Stromal cell of bone marrow (primary cell): ENCODE measurements around the gene GNB1L.

Experiments used
- DNase-seq: peaks from one replicate; pipeline ENCODE4 v3.0.0-alpha.2; 2012; ENCODE audit warnings: low read depth

Gene GNB1L

DNA sequence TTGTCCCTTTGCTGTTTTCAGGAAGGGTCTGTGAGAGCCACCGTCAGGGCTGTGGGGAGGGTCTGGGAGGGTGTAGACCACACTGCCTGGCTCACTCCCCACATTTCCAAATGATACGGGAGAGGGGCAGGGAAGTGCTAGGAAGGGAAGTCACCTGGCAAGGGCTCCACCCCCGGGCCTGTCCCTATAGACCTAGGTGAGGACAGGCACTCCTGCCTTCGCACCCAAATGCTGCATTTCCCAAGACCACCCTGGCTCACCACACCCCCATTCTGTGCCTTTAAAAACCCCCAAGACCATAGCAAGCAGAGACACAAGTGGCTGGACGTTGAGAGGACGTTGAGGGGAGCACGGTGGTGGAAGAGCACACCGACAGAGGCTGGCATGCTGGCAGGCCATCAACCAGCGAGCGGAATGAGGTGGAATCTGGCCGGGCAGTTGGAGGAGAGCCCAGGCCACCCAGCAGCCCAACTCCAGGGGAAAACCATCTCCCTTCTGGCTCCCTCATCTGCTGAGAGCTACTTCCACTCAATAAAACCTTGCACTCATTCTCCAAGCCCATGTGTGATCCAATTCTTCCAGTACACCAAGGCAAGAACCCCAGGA lies 45.7 kb downstream of the GNB1L start:
- DNase-seq = no peak

DNA sequence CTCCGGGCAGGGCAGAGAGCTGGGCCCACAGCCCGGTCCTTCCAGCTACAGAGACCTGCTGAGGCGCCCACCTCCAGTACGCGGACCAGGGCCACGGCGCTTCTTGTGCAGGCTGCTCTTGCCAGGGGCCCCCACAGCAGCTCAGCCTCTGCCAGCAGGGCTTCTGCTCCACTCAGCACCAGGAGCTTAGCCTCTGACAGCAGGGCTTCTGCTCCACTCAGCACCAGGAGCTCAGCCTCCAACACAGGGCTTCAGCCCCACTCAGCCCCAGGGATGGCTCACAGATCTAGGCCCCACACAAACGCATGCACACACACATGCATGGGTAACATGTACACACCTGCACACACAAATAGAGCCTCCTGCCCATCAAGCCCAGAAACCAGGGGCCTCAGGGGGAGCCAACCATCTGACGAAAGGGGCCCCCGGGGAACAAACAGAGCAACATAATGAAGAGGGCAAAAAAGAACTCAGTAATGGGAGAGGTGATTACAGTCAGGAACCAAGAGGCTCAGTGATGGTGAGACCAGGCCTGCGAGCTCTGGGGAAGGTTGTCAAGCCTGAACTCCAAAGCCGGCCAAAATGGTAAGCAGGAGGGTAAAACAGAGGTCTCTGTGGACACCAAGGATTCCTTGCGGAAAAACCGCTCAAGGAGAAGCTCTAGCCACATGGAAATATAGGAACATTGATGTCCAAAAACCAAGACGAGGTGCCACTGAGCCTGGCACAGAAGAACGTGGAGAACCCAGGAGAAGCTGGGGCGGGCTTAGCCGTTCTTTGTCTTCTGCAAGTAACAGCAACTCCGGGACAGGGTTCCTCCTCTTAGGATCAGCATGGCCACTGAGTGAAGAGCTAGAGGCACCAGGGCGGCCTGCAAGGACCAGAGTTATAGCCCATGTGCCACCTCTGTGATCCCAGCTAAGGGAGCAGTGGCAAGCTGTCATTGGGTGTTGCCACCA lies 46.5 kb downstream of the GNB1L start:
- no peak for DNase-seq

DNA sequence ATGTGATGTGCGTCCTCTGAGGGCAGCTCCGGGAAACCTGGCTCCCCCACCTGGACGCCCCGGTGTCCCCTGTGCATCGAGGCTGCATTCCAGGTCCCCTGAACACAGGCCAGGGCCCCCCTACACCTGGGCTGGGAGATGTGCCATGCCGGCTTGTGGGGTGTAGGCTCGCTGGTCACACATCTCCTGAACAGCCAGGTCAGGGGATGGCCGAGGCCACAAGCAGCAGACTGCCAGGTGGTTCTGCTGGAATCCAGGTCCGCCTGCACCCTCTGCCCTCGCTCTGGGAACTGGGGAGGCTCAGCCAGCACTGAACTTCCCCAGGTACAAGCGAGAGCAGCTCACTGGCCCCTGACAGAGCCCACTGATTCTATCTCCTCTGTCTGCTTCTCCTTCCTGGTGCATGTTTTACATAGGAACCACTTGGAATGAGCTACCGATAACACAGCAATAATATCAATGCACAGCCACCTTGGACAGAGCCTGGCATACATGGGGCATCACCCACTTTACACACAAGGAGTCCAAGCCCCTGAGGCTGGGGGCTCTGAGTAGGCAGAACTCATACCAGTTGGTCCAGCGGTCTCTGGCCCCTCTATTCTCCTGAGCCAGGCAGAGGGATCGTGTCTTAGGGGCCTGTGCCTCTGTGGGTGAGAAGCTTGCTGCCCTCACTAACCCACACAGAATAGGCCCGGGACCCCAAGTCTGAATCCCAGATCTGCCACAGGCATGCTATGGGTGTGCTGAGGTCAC lies 47.3 kb downstream of the GNB1L start:
- no peak for DNase-seq

DNA sequence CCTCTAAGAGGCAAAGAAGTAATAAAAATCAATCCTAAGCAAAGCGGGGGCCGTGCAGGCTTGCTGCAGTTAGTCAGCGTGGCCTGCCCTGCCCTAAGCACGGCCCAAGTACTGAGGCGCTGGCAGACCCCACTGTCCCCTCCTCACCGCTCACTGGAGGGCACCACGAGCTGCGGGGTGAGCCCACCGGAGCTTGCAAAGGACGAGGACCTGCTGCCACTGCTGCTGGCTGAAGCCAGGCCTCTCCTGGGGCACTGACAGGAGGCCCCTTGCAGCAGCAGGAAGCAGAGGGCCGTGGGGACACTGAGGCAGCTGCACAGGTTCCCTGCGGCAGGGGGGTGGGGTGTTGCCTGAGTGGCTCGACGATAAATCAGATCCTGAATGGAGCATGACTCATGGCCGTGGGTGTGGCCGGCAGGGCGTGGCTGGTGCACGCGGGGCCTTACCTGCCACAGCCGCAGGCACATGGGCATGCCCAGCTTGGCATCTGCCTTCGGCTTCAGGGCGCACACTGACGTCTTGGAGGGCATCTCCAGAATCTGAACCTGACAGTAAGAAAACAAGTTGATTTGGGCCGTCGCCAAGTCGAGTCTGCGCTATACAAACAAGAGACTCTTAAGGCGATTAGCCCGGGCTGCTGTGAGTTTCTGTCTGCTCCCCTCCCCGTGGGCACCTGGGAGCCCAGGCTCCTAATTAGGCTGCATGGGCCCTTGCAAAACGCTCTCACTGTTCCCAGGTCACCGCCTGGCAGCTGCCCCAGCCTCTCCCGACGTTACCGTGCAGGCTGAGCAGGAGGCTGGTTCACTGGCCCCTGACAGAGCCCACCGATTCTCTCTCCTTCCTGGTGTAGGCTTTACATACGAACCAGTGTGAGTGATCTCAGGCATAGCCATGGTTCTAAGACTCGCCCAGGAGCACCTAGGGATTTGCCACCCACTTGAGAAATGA lies 48.2 kb downstream of the GNB1L start:
- DNase-seq = no peak

DNA sequence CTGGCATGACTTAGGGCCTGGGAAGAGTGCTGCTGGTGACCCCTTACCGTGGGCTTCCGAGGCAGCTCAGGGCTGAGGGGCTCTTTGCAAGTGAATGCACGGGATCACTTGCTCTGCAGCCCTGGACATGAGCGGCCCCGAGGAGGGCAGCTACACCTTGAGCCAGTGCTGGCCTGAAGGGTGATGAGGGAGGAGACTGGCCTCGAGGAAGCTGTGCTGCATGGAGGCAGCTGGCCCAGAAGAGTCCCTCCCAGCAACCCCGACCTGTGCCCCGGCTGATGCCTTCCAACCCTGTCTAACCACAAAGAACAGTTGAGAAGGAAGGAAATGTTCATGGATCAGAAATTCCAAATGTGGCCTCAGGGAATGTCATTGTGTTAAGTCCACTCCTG lies 48.9 kb downstream of the GNB1L start:
- DNase-seq = no peak

DNA sequence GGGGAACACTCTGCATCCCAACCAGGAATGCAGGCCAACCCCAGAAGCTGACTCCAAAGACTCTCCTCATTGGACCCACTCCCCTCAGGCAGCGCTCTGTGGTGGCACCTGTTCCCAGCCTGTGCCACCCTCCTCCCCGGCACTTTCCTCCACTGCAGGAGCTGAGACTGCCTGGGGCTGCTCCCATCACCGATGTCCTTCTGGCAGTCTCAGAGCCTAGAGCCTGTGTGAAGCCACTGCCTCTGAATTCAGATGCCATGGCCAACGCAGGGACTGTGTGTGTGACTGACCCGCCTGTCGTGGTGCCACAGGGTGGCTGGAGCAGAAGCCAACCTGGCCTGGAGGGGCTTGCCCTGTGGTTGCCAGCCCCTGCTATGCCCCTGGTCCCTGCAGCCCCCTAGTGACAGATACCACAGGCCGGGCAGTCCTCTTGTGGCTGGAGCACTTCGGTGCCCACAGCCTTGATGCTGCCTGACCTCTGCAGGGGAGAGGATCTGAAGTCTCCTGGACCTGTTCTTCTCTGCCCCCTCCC lies 50.9 kb downstream of the GNB1L start:
- no peak for DNase-seq

DNA sequence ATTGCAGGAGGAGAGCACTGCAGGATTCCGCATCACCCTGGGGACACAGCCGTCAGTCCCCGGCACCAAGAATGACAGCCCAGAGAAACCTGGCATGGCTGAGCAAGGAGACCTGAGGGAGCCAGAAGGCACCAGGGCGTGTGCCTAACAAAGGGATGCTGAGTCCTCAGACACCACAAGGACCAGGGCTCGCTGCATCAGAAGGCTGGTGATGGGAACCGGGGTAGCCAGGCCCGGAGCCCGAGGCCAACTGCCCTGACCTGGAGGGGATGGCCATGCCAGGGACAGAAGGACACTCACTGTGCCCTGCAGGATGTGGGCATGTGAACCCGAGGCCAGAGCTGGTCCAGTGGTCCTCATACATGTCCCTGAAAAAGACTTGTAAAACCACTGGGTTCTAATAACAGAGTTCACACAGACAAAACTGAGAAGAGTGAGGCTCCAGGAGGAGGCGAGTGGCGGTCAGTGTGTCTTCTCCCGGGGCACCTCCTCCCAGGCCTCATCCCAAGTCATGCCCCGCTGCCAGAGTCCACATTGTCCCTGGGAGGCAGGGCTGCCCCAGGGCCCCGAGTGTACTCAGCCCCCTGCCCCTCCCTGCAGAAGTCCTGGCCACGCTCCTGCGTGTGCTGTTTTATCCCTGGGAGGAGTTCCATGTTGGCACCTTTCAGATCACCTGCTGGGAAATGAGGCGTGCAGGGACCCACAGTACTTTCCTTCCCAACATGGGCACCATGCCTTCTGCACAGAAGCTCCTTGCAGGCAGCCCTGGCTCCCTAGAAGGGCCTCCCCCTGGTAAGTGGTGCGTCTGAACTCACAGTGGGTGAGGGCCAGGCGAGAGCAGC lies 51.6 kb downstream of the GNB1L start:
- DNase-seq = no peak

DNA sequence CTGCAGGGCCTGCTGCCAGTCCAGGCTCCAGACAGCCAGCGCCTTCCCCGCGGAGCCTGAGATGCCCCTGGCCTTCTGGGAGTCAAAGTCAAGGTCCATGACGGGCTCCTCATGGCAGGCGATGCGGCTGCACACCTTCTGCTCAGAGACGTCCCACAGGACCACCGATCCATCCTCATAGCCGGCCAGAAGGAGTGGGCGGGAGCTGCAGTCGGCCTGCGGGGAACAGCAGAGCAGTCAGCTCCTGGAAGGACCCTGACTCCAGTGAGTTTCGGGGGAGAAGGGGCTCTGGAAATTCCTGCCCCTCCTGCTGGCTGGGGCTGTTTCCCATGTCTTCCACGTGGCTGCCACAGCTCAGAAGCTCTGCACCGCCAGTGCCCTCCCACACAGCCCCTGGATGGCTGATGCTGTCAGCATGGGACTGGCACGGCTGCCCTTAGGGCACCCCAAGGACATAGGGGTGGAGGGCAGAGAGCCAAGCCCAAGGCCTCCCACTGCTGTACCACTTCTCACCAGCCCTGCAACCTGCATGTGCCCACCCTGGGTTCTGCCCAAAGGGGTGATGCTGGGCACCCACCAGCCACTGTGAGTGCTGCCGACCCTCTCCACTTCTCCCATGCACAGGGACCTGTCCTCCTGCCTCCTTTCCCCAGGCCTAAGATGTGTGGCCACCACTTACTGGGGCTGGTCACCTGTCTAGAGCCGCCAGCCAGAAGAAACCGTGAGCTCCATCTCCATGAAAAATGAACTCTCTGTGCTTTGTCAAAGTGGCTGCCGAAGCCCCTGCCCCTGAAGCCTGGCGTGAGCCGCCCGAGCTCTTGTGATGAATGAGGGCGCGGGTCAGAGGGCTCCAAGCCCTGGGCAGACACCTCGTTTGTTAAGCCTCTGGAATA lies 52.4 kb downstream of the GNB1L start:
- no peak for DNase-seq

DNA sequence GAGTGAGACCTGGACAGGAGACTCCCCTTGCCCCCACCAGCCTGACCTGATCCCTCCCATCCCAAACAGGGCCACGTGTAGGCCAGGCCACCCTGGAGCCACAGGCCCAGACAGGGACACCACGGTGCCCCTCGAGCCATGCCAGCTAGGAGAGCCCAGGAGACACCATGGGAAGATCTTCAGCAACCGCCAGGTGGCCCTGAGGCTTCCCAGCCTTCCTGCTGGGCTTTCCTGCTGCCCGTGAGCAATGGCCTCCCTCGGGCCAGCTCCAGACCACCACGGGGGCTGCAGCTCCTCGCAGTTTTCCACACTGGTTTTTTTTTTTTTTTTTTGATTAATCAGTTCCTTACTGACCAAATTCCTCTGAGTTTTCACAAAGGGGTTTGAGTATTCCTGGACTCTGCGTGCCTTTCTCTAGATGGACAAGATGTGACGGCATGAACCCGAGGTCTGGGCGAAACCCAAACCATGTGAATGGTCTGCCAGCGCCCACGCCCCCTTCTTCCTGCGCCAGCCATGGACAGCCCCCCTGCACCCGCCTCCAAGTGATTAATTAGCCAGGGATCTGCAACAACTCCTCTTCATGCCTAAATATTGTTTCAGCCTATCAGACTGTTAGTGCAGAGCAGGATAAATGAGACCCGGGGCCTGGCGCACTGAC lies 53.2 kb downstream of the GNB1L start:
- DNase-seq = no peak

DNA sequence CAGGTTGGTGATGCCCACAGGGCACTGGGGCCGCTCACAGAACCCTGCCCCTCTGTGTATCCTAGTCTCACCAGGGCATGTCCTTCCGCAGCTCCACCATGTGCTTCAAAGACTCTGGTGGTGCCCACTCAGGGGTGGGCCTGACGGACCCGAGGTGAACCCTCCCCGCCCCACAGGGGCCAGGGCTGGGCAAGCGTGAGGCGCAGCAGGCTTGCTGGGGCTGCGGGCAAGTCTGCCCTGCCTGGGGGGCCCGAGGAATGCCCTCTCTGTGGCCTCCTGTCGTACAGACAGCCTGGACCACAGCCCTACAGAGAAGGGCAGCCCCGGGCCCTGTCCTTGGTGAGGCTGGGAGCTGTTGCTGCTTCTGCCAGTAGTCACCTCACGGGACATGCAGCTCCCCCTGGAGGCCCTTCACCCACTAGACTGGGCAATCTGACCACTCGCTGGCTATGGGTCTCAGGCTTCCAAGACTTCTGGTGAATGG lies 53.9 kb downstream of the GNB1L start:
- DNase-seq = no peak

DNA sequence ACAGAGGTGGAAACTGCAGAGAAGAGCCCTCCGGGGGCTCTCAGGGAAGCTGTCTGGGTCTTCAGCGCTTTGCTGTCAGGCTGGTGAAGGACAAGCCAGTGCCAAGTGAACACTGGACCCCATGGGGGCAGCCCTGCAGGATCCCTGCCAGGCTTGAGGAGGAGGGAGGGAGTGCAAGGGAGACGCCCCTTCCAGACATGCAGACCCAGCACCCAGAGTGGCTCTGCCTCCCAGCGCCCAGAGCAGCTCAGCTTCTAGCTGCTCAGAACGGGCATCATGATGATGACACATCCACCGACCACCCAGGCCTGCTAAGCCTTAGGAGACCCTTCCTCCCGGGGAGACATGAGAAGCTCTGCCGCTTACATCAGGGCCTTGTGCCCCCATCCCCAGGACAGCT lies 54.4 kb downstream of the GNB1L start:
- DNase-seq = no peak

DNA sequence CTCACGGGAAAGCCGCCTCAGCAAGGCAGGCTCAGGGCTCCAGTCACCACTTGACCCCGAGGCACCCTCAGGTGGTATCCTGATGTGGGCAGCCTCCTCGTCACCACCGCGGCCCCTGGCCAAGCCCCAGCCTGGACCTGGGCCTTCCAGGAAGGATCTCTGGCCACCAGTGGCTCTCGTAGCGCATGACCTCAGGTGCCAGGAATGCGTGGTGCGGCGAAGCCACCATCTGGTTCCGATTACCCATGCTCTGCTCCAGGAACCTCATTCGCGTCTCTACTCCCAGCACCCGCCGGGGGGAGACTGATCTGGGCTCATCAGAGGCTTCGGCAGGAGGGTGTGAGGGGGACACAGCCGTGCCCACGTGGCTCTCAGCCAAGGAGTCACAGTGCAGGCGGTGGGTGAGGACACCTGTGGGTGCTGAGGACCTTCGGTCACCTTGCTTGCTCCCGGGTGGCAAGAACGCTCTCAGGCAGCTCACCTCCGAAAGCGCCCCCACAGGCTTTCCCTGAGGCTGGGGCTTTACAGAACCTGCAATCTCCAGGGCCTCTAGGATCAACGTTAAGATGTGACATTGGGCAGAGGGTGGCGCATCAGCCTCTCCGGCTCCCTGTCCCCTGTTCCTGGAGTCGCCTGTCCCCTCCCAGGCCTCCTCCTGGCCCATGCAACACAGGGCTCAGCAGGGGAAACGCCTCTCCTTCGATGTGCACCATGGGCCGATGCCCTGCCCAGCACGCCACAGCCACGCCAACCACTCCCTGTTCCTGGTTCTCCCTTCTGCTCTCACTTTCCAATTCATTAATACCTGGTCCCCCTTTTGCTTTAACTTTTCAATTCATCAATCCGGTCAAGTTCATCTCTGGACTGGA lies 55.1 kb downstream of the GNB1L start:
- peak; percentile 81 for DNase-seq

DNA sequence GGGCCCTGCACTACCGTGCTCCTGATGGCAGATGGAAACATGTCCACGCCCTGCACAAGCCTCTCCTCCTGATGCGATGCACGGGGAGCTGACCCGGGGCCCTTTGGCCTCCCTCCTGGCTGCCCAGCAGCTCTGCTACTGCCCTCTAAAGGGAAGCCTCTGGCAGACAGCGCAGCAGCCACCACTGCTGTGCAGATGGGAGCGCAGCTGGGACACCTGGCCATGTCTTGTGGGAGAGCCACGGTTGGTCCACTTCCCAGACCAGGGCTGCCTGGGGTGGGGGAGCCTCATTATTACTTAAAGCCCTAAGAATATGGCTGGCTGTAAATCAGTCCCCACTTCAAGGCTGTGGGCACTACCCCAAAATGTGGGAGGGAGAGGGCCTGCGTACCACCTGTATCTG lies 55.8 kb downstream of the GNB1L start:
- DNase-seq = no peak

DNA sequence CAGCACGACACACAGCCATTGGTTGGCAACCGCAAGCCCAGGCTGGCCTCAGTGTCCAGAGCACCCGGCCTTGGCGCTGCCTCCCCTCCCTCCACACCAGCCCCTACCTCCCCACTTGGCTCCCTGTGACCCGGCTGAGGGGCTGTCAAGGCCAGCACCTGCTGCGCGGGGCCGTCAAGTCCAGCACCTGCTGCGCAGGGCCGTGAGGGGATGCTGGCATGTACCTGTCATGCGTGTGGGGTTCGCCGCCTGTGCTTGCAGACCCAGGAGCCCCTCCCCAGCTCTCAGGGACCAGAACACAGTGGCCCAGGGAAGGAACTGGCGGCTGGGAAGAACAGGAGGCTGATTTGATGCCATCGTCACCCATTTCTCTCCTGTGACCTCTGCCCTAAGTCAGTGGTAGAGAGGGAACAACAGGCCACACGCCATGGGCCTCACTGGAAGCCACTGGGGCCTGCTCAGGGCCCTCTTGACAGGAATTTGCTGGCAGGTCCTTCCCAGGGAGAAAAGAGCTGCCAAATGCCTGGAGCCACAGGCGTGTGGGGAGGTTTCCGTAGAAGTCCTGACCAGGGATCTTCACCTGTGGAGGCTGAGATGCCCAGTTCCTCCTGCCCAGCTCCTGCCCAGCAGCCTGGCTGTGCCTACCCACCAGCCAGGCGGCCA lies 56.5 kb downstream of the GNB1L start:
- no peak for DNase-seq

DNA sequence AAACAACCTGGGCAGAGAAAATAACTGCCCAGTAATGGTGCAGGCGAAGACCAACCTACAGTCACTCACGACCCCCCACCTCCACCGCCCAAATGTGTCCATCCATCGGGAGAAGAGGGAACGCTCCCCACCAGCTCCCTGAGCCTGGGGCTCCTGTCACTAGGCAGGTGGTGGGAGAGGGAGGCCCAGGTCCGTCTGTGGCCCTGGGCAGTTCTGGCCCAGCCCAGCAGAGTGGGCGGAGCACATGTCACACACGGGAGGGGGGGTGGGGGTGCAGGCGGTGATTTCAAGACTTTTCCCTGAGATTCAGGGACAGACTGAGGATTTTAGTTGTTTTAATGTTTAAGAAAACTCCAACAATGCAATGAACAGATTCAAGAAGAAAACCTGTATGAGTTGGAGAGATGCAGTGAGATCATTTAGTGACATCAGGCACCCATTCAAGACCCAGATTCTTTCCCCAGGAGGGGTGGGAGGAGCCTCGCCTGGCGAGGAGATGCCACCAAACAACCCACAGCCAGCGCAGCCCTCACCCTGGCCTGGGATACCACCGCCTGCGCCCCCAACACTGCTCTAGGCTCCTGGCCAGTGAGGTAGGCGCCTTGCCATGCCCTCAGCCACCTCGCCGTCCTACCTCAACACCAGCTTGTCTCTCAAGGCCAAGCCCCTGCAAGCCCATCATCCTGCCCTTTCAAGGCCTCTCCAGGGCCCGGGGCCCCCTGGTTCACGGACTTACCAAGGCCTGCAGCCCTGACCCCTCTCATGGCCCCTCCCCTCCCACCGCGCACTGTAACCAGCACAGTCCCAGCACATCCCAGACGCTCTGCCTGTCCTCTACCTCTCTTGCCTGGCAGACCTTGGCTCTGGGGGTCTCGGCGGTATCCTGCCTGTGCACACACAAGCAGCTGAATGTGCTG lies 57.3 kb downstream of the GNB1L start:
- no peak for DNase-seq

DNA sequence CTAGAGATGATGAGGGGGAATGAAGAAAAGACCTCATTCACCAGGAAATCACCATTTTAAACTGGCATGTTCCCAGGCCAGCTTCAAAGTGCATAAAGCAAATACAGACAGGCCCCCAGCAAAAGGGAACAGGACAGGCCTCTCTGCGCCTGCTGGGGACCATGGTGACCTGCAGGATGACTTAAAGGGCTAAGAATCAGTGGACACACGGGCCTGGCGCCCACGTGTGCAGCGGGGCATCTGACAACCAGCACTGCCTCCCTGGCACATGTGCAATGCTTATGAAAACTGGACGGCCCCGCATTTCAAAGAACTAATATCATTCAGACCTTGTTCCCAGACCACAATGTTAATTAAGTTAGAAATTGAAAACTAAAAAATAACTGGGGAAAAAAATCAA lies 58.5 kb downstream of the GNB1L start:
- no peak for DNase-seq
